HG03039 (cell line): Measurements from ENCODE around the gene MAGEA11.
"Not testable (repeated sequence)": the region's sequence is repeated elsewhere in the genome, so short reads cannot be mapped to it uniquely, and the experiment has no call there.

Source experiments
- ATAC-seq: cut with Tn5 transposase; IDR thresholded peaks from one replicate; pipeline ENCODE4 v1.9.1; 2021; ENCODE audit warnings: mild to moderate bottlenecking, moderate library complexity; ENCODE audit not compliant: unreplicated experiment

Gene MAGEA11

GRCh38 chrX:149717803-149718202, 5.9 kb downstream of the MAGEA11 start:
- ATAC-seq = no peak

- ATAC-seq = no peak
Observed at GRCh38 chrX:149718757-149719156, 6.9 kb downstream of the MAGEA11 start.

GRCh38 chrX:149720021-149720689, 8.3 kb downstream of the MAGEA11 start:
- no peak for ATAC-seq

GRCh38 chrX:149721241-149721640, 9.4 kb downstream of the MAGEA11 start:
- ATAC-seq = not testable (repeated sequence)

- ATAC-seq = no peak
Observed at GRCh38 chrX:149721778-149722177, 9.9 kb downstream of the MAGEA11 start.

- ATAC-seq = not testable (repeated sequence)
Observed at GRCh38 chrX:149723583-149724118, 11.8 kb downstream of the MAGEA11 start.

GRCh38 chrX:149727308-149727707, 15.4 kb downstream of the MAGEA11 start:
- ATAC-seq = not testable (repeated sequence)

- not testable (repeated sequence) for ATAC-seq
Observed at GRCh38 chrX:149742269-149742668, 30.4 kb downstream of the MAGEA11 start.

- ATAC-seq = not testable (repeated sequence)
Observed at GRCh38 chrX:149746390-149747007, 34.6 kb downstream of the MAGEA11 start.

GRCh38 chrX:149757206-149758067, 45.6 kb downstream of the MAGEA11 start:
- no peak for ATAC-seq

- ATAC-seq = no peak
Observed at GRCh38 chrX:149758068-149758714, 46.3 kb downstream of the MAGEA11 start.

GRCh38 chrX:149758715-149759078, 46.8 kb downstream of the MAGEA11 start:
- not testable (repeated sequence) for ATAC-seq

- ATAC-seq = no peak
Observed at GRCh38 chrX:149759824-149760223, 48.0 kb downstream of the MAGEA11 start.

GRCh38 chrX:149760965-149761364, 49.1 kb downstream of the MAGEA11 start:
- ATAC-seq = no peak

- ATAC-seq = not testable (repeated sequence)
Observed at GRCh38 chrX:149761858-149762674, 50.2 kb downstream of the MAGEA11 start.

GRCh38 chrX:149762696-149763614, 51.1 kb downstream of the MAGEA11 start:
- ATAC-seq = no peak
